PFSK-1 (cell line): ENCODE results near the gene FAM162B.

ENCODE experiments used
- FOXP2 ChIP-seq: optimal IDR thresholded peaks from 2 replicates; pipeline ENCODE3; 2011; ENCODE audit warnings: borderline replicate concordance, control low read depth, inconsistent platforms; ENCODE audit not compliant: insufficient read depth; ENCODE audit errors: extremely low read length, extremely low read depth
- POLR2AphosphoS5 ChIP-seq: IDR thresholded peaks from 2 replicates; pipeline ENCODE4 v1.6.1; 2012; ENCODE audit warnings: low read depth, mild to moderate bottlenecking, control low read depth, low read length, moderate library complexity
- REST ChIP-seq, 2 experiments: IDR thresholded peaks; 2 replicates each; pipeline versions ENCODE4 v1.6.1 to v1.8.0; 2011 to 2012; ENCODE audit warnings: low read depth in 2 of 2, low read length in 2 of 2, control low read depth in 1 of 2, inconsistent platforms in 1 of 2, mild to moderate bottlenecking in 1 of 2, moderate library complexity in 1 of 2; ENCODE audit not compliant: insufficient read depth in 1 of 2
- SIN3A ChIP-seq: IDR thresholded peaks from 2 replicates; pipeline ENCODE4 v1.6.1; 2012; ENCODE audit warnings: mild to moderate bottlenecking, low read length, moderate library complexity, borderline replicate concordance; ENCODE audit not compliant: insufficient read depth
- TAF1 ChIP-seq: IDR thresholded peaks from 2 replicates; pipeline ENCODE4 v1.6.1; 2012; ENCODE audit warnings: low read length, control low read depth, borderline replicate concordance; ENCODE audit not compliant: insufficient read depth

GRCh38 chr6:116761779-116762178, 3.7 kb downstream of the FAM162B start:
- no peak for TF ChIP-seq SIN3A
- no peak for TF ChIP-seq REST (IDR thresholded peaks at IDR 0.05; ENCODE audit: insufficient read depth in 1 of 2, low read depth in 2 of 2, low read length in 2 of 2)
- no peak for TF ChIP-seq TAF1
- TF ChIP-seq POLR2AphosphoS5: no peak
- TF ChIP-seq FOXP2: no peak
